SK-N-SH (cell line): ENCODE measurements around the gene KNL1. TPM values are rescaled to one million over a fixed set of nuclear protein-coding genes. Genes with fewer than 3 reads are reported as not detected.
A peak's percentile ranks its signal among the peaks of the same experiment; 100 is the strongest.

Experiments
- CTCF ChIA-PET: fragments of 300-600, 350-600 bp; formaldehyde crosslinking; extraction: SDS; loops from one replicate; lab custom pipeline; 2021; lab: Yijun Ruan, JAX
- POLR2A ChIA-PET: fragments of 350-600 bp; sonication (Branson Sonifier 250); formaldehyde crosslinking; extraction: SDS; loops from one replicate; lab custom pipeline; 2020; ENCODE audit warnings: antibody characterized with exemption, inconsistent platforms; lab: Yijun Ruan, JAX
- DNase-seq: peaks from one replicate; pipeline ENCODE4 v3.0.0; 2012
- H2AFZ ChIP-seq: fragments of 200-600 bp; sonication (generic); 2 replicates; pipeline ENCODE4 v1.8.1; 2016; ENCODE audit warnings: antibody characterized with exemption, mild to moderate bottlenecking, low read depth
- H3F3A ChIP-seq: fragments of 200-600 bp; sonication (generic); replicated peaks from 2 replicates; pipeline ENCODE3; 2016; ENCODE audit warnings: antibody characterized with exemption, mild to moderate bottlenecking; ENCODE audit not compliant: insufficient read depth
- H3K27ac ChIP-seq, 2 experiments: fragments of 200-500 bp in 1 of 2; fragments of 200-600 bp in 1 of 2; sonication (Bioruptor generic) in 1 of 2; sonication (generic), shearing (Covaris generic) in 1 of 2; 2 replicates each; pipeline versions ENCODE4 v1.5.1 to v1.6.1; 2014 to 2016; ENCODE audit warnings: low read depth in 2 of 2, inconsistent platforms in 1 of 2, low read length in 1 of 2, mild to moderate bottlenecking in 1 of 2, mixed read lengths in 1 of 2
- H3K27me3 ChIP-seq: fragments of 200-600 bp; sonication (generic), shearing (Covaris generic); 2 replicates; pipeline ENCODE4 v1.6.1; 2016; ENCODE audit warnings: mixed run types; ENCODE audit not compliant: insufficient read depth
- H3K36me3 ChIP-seq, 2 experiments: fragments of 200-500 bp in 1 of 2; fragments of 200-600 bp in 1 of 2; sonication (Bioruptor generic) in 1 of 2; sonication (generic) in 1 of 2; replicated peaks in 1 of 2; 2 replicates each; pipeline versions ENCODE3 to v1.5.1; 2014 to 2016; ENCODE audit warnings: low read length in 1 of 2, mild to moderate bottlenecking in 1 of 2; ENCODE audit not compliant: insufficient read depth in 2 of 2, control insufficient read depth in 1 of 2
- H3K4me1 ChIP-seq, 2 experiments: fragments of 200-500 bp in 1 of 2; fragments of 200-600 bp in 1 of 2; sonication (Bioruptor generic) in 1 of 2; sonication (generic), shearing (Covaris generic) in 1 of 2; 2 replicates each; pipeline versions ENCODE4 v1.5.1 to v1.6.1; 2014 to 2016; ENCODE audit warnings: low read depth in 1 of 2, low read length in 1 of 2, mixed run types in 1 of 2; ENCODE audit not compliant: insufficient read depth in 2 of 2, control insufficient read depth in 1 of 2
- H3K4me2 ChIP-seq: fragments of 200-600 bp; sonication (generic), shearing (Covaris generic); 2 replicates; pipeline ENCODE4 v1.6.1; 2017; ENCODE audit warnings: mixed run types
- H3K4me3 ChIP-seq, 2 experiments: fragments of 200-500 bp in 1 of 2; fragments of 200-600 bp in 1 of 2; sonication (Bioruptor generic) in 1 of 2; sonication (generic), shearing (Covaris generic) in 1 of 2; 2 replicates each; pipeline versions ENCODE4 v1.5.1 to v1.8.1; 2014 to 2016; ENCODE audit warnings: low read depth in 2 of 2, inconsistent platforms in 1 of 2, low read length in 1 of 2, mild to moderate bottlenecking in 1 of 2, mixed read lengths in 1 of 2, moderate library complexity in 1 of 2
- H3K79me2 ChIP-seq: fragments of 200-600 bp; sonication (generic); 2 replicates; pipeline ENCODE4 v1.8.1; 2017; ENCODE audit warnings: mild to moderate bottlenecking; ENCODE audit not compliant: insufficient read depth
- H3K9ac ChIP-seq: fragments of 200-600 bp; sonication (generic); 2 replicates; pipeline ENCODE4 v1.6.1; 2017; ENCODE audit warnings: mixed run types
- H3K9me2 ChIP-seq: fragments of 200-600 bp; sonication (generic); 2 replicates; pipeline ENCODE4 v1.6.1; 2017; ENCODE audit warnings: mixed run types
- H3K9me3 ChIP-seq: fragments of 200-600 bp; sonication (generic); 2 replicates; pipeline ENCODE4 v1.6.1; 2017; ENCODE audit warnings: mixed run types, mild to moderate bottlenecking, moderate library complexity
- H4K20me1 ChIP-seq: fragments of 200-600 bp; sonication (generic); 2 replicates; pipeline ENCODE4 v1.6.1; 2017; ENCODE audit warnings: mild to moderate bottlenecking, mixed run types; ENCODE audit not compliant: insufficient read depth
- CHD2 ChIP-seq: fragments of 150-350 bp; IDR thresholded peaks from 2 replicates; pipeline ENCODE4 v1.6.1; 2018; ENCODE audit warnings: low read length; ENCODE audit not compliant: partially characterized antibody
- EP300 ChIP-seq, 2 experiments: IDR thresholded peaks; 2 replicates each; pipeline versions ENCODE4 v1.4.0 to v1.6.1; 2012; ENCODE audit warnings: borderline replicate concordance in 1 of 2, low read depth in 1 of 2, low read length in 1 of 2
- EZH2phosphoT487 ChIP-seq: fragments of 200-600 bp; sonication (generic); IDR thresholded peaks from 2 replicates; pipeline ENCODE4 v1.6.1; 2017; ENCODE audit warnings: low read depth, mixed run types, mild to moderate bottlenecking, antibody characterized with exemption, moderate library complexity, borderline replicate concordance
- FOXM1 ChIP-seq: IDR thresholded peaks from 2 replicates; pipeline ENCODE4 v1.4.0; 2012; ENCODE audit warnings: low read depth, mild to moderate bottlenecking
- MXI1 ChIP-seq: IDR thresholded peaks from 2 replicates; pipeline ENCODE4 v1.6.1; 2012; ENCODE audit warnings: mild to moderate bottlenecking, low read depth, low read length, improper control_type of control experiment
- NFIC ChIP-seq: IDR thresholded peaks from 2 replicates; pipeline ENCODE4 v1.4.0; 2012; ENCODE audit warnings: borderline replicate concordance
- RAD21 ChIP-seq: IDR thresholded peaks from 2 replicates; pipeline ENCODE4 v1.6.1; 2012; ENCODE audit warnings: mild to moderate bottlenecking, low read length
- RFX5 ChIP-seq: IDR thresholded peaks from 2 replicates; pipeline ENCODE4 v1.6.1; 2012; ENCODE audit warnings: mild to moderate bottlenecking, improper control_type of control experiment, low read length
- TCF12 ChIP-seq: IDR thresholded peaks from 2 replicates; pipeline ENCODE4 v1.4.0; 2012
- USF1 ChIP-seq: IDR thresholded peaks from 2 replicates; pipeline ENCODE4 v1.4.0; 2012; ENCODE audit warnings: low read depth, borderline replicate concordance
- USF2 ChIP-seq: fragments of 150-350 bp; IDR thresholded peaks from 2 replicates; pipeline ENCODE4 v1.6.1; 2017; ENCODE audit warnings: antibody characterized with exemption, low read length, low read depth, borderline replicate concordance
- WGBS: methylation state at CpG from one replicate; pipeline ENCODE4 v1.1.6; 2017; ENCODE audit warnings: low lambda C conversion rate; 5-methylcytosine and 5-hydroxymethylcytosine counted together
- polyA plus RNA-seq, 3 experiments: library from polyadenylated mRNA; depleted of rRNA; stranded (reverse); fragments of >200 nt; gene quantifications; 2 replicates each; pipeline ENCODE4 v1.2.3, GENCODE V29; 2012
- TF ChIP-seq, protein P1 (sequence below): IDR thresholded peaks from 2 replicates; pipeline ENCODE4 v1.4.0; 2012; ENCODE audit warnings: low read depth
- TF ChIP-seq, protein P2 (sequence below): IDR thresholded peaks from 2 replicates; pipeline ENCODE4 v1.4.0; 2012; ENCODE audit warnings: low read depth, borderline replicate concordance
- TF ChIP-seq, protein P3 (sequence below): IDR thresholded peaks from 2 replicates; pipeline ENCODE4; 2012
- TF ChIP-seq, protein P4 (sequence below): fragments of 150-350 bp; IDR thresholded peaks from 2 replicates; pipeline ENCODE4 v1.6.1; 2016; ENCODE audit warnings: mild to moderate bottlenecking, low read depth, low read length
- TF ChIP-seq, protein P5 (sequence below): IDR thresholded peaks from 2 replicates; pipeline ENCODE4 v1.6.1; 2012; ENCODE audit warnings: mild to moderate bottlenecking, low read depth, low read length, moderate library complexity

KNL1 gene
- polyA plus RNA-seq, 1 of the 3 experiments (the other 2 are of a cell fraction): 1.6 TPM

- TF ChIP-seq RAD21: no peak
- TF ChIP-seq, protein P1, sequence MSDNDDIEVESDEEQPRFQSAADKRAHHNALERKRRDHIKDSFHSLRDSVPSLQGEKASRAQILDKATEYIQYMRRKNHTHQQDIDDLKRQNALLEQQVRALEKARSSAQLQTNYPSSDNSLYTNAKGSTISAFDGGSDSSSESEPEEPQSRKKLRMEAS: no peak
- TF ChIP-seq EP300 (IDR thresholded peaks at IDR 0.05; ENCODE audit: borderline replicate concordance in 1 of 2, low read depth in 1 of 2, low read length in 1 of 2): no peak
- no peak for TF ChIP-seq USF1
- no peak for TF ChIP-seq EZH2phosphoT487
- TF ChIP-seq TCF12: no peak
- TF ChIP-seq, protein P2, sequence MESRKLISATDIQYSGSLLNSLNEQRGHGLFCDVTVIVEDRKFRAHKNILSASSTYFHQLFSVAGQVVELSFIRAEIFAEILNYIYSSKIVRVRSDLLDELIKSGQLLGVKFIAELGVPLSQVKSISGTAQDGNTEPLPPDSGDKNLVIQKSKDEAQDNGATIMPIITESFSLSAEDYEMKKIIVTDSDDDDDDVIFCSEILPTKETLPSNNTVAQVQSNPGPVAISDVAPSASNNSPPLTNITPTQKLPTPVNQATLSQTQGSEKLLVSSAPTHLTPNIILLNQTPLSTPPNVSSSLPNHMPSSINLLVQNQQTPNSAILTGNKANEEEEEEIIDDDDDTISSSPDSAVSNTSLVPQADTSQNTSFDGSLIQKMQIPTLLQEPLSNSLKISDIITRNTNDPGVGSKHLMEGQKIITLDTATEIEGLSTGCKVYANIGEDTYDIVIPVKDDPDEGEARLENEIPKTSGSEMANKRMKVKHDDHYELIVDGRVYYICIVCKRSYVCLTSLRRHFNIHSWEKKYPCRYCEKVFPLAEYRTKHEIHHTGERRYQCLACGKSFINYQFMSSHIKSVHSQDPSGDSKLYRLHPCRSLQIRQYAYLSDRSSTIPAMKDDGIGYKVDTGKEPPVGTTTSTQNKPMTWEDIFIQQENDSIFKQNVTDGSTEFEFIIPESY: no peak
- no peak for TF ChIP-seq NFIC
- H3K27me3 ChIP-seq: no peaks in the 10 kb centered on the region
- POLR2A ChIA-PET: no interaction called here
- no peaks in the 10 kb centered on the region; a peak in 1 of 4 replicates for H3K4me1 ChIP-seq
- no peaks in the 10 kb centered on the region for H3K9me3 ChIP-seq
- no peaks in the 10 kb centered on the region for H4K20me1 ChIP-seq
- H3K9ac ChIP-seq: no peak overlapping the region
- H3K79me2 ChIP-seq: no peaks in the 10 kb centered on the region
- peaks cover 0 to 21% of the 10 kb centered on the region in 2 experiments for H3K36me3 ChIP-seq
- H3K4me2 ChIP-seq: no peak overlapping the region
- no peak for DNase-seq
- no peak overlapping the region for H3K4me3 ChIP-seq
- no peak overlapping the region for H2AFZ ChIP-seq
- peaks cover 6% of the 10 kb centered on the region for H3F3A ChIP-seq
- CTCF ChIA-PET: interaction anchor here (1.5 kb wide), 1 partner anchor 149 kb away, joined by 4 read pairs; no protein-coding TSS in a partner anchor
- no peak overlapping the region for H3K27ac ChIP-seq
- WGBS: 92% methylated on average over 9 of the region's 9 CpGs
- H3K9me2 ChIP-seq: no peaks in the 10 kb centered on the region
These were observed 39.1 kb downstream of the KNL1 start for GRCh38 chr15:40633178-40633577.

GRCh38 chr15:40637221-40637745, 43.2 kb downstream of the KNL1 start:
- Histone ChIP-seq H3K9me3 (no peaks in the 10 kb centered on the region), H4K20me1 (no peaks in the 10 kb centered on the region), H3K4me1 (no peaks in the 10 kb centered on the region; a peak in 1 of 4 replicates), H3K9me2 (no peaks in the 10 kb centered on the region), H3K79me2 (no peaks in the 10 kb centered on the region), H3K27me3 (no peaks in the 10 kb centered on the region), H3K9ac (no peak overlapping the region), H2AFZ (no peak overlapping the region), H3K4me3 (no peak overlapping the region), H3K36me3 (peaks cover 6 to 10% of the 10 kb centered on the region in 2 experiments), H3F3A (peaks cover 3% of the 10 kb centered on the region), H3K27ac (no peak overlapping the region), H3K4me2 (no peak overlapping the region)
- WGBS: 53% methylated on average over 4 of the region's 4 CpGs
- POLR2A ChIA-PET: interaction anchor here (0.9 kb wide), 1 partner anchor 11 kb away, joined by 3 read pairs; no protein-coding TSS in a partner anchor
- peak; percentile 36 for DNase-seq
- CTCF ChIA-PET: no interaction called here
- no peak for TF ChIP-seq RFX5
- TF ChIP-seq USF2: no peak
- TF ChIP-seq, protein P3, sequence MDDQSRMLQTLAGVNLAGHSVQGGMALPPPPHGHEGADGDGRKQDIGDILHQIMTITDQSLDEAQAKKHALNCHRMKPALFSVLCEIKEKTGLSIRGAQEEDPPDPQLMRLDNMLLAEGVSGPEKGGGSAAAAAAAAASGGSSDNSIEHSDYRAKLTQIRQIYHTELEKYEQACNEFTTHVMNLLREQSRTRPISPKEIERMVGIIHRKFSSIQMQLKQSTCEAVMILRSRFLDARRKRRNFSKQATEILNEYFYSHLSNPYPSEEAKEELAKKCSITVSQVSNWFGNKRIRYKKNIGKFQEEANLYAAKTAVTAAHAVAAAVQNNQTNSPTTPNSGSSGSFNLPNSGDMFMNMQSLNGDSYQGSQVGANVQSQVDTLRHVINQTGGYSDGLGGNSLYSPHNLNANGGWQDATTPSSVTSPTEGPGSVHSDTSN: no peak
- no peak for TF ChIP-seq CHD2
- TF ChIP-seq, protein P1: no peak
- TF ChIP-seq MXI1: no peak
- TF ChIP-seq, protein P4, sequence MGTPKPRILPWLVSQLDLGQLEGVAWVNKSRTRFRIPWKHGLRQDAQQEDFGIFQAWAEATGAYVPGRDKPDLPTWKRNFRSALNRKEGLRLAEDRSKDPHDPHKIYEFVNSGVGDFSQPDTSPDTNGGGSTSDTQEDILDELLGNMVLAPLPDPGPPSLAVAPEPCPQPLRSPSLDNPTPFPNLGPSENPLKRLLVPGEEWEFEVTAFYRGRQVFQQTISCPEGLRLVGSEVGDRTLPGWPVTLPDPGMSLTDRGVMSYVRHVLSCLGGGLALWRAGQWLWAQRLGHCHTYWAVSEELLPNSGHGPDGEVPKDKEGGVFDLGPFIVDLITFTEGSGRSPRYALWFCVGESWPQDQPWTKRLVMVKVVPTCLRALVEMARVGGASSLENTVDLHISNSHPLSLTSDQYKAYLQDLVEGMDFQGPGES: no peak
- TF ChIP-seq FOXM1: no peak
- no peak for TF ChIP-seq EP300 (IDR thresholded peaks at IDR 0.05; ENCODE audit: borderline replicate concordance in 1 of 2, low read depth in 1 of 2, low read length in 1 of 2)
- TF ChIP-seq, protein P5, sequence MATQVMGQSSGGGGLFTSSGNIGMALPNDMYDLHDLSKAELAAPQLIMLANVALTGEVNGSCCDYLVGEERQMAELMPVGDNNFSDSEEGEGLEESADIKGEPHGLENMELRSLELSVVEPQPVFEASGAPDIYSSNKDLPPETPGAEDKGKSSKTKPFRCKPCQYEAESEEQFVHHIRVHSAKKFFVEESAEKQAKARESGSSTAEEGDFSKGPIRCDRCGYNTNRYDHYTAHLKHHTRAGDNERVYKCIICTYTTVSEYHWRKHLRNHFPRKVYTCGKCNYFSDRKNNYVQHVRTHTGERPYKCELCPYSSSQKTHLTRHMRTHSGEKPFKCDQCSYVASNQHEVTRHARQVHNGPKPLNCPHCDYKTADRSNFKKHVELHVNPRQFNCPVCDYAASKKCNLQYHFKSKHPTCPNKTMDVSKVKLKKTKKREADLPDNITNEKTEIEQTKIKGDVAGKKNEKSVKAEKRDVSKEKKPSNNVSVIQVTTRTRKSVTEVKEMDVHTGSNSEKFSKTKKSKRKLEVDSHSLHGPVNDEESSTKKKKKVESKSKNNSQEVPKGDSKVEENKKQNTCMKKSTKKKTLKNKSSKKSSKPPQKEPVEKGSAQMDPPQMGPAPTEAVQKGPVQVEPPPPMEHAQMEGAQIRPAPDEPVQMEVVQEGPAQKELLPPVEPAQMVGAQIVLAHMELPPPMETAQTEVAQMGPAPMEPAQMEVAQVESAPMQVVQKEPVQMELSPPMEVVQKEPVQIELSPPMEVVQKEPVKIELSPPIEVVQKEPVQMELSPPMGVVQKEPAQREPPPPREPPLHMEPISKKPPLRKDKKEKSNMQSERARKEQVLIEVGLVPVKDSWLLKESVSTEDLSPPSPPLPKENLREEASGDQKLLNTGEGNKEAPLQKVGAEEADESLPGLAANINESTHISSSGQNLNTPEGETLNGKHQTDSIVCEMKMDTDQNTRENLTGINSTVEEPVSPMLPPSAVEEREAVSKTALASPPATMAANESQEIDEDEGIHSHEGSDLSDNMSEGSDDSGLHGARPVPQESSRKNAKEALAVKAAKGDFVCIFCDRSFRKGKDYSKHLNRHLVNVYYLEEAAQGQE: no peak
